WTC11 (cell line): ENCODE data around the gene POLA1. TPM values are rescaled to one million over a fixed set of nuclear protein-coding genes. Genes with fewer than 3 reads are reported as not detected.

ENCODE experiments used
- ATAC-seq: fragments of 200-7000 bp; cut with Tn5 transposase; 2 replicates; pipeline ENCODE4 v1.10.0; 2021; ENCODE audit warnings: mild to moderate bottlenecking, moderate library complexity
- CTCF ChIA-PET: fragments of 300-600 bp; sonication (Branson Sonifier 250); formaldehyde crosslinking; loops from one replicate; lab custom pipeline; 2021; ENCODE audit warnings: antibody characterized with exemption; lab: Charles Lee
- POLR2A ChIA-PET: fragments of 350-600 bp; sonication (Branson Sonifier 250); formaldehyde crosslinking; loops from one replicate; lab custom pipeline; 2021; ENCODE audit warnings: antibody characterized with exemption; lab: Charles Lee
- DNase-seq: peaks from one replicate; pipeline ENCODE4 v3.0.0; 2021; ENCODE audit warnings: low spot score
- H3K27ac Mint-ChIP-seq: 2 replicates; pipeline ENCODE4 v1.8.0; 2021; ENCODE audit warnings: mixed read lengths
- H3K27me3 Mint-ChIP-seq: 2 replicates; pipeline ENCODE4 v1.8.0; 2021; ENCODE audit warnings: low read depth, mild to moderate bottlenecking, moderate library complexity, mixed read lengths
- H3K36me3 Mint-ChIP-seq: 2 replicates; pipeline ENCODE4 v1.8.0; 2021; ENCODE audit warnings: mixed read lengths
- H3K4me1 Mint-ChIP-seq: 2 replicates; pipeline ENCODE4 v1.8.0; 2022; ENCODE audit warnings: mixed read lengths
- H3K4me3 Mint-ChIP-seq: 2 replicates; pipeline ENCODE4 v1.8.0; 2021; ENCODE audit warnings: mild to moderate bottlenecking, moderate library complexity, mixed read lengths
- H3K9me3 Mint-ChIP-seq: 2 replicates; pipeline ENCODE4 v1.8.0; 2021; ENCODE audit warnings: mixed read lengths
- EMX1 ChIP-seq: fragments of 250-450 bp; sonication (Bioruptor Pico); IDR thresholded peaks from 2 replicates; pipeline ENCODE4 v1.8.0; 2021; ENCODE audit warnings: mild to moderate bottlenecking
- JAZF1 ChIP-seq: fragments of 250-450 bp; sonication (Bioruptor Pico); IDR thresholded peaks from 2 replicates; pipeline ENCODE4 v1.9.0; 2021; ENCODE audit warnings: moderate library complexity, mild to moderate bottlenecking, inconsistent platforms
- MAX ChIP-seq: sonication (generic); formaldehyde crosslinking; IDR thresholded peaks from 2 replicates; pipeline ENCODE4 v1.8.0; 2022; ENCODE audit warnings: mild to moderate bottlenecking, missing genetic modification reagents
- NR2C2 ChIP-seq: sonication (generic); formaldehyde crosslinking; IDR thresholded peaks from 2 replicates; pipeline ENCODE4 v1.8.0; 2022; ENCODE audit warnings: mild to moderate bottlenecking, missing genetic modification reagents
- PRDM15 ChIP-seq: sonication (generic); formaldehyde crosslinking; IDR thresholded peaks from 2 replicates; pipeline ENCODE4 v1.8.0; 2022; ENCODE audit warnings: missing genetic modification reagents
- PRRX2 ChIP-seq: fragments of 250-450 bp; sonication (Bioruptor Pico); IDR thresholded peaks from 2 replicates; pipeline ENCODE4 v1.8.0; 2021; ENCODE audit warnings: mild to moderate bottlenecking
- SMAD3 ChIP-seq: sonication (generic); formaldehyde crosslinking; IDR thresholded peaks from 2 replicates; pipeline ENCODE4 v1.8.0; 2022; ENCODE audit warnings: missing genetic modification reagents, mild to moderate bottlenecking, borderline replicate concordance
- SOX15 ChIP-seq: fragments of 250-450 bp; sonication (Bioruptor Pico); IDR thresholded peaks from 2 replicates; pipeline ENCODE4 v1.9.0; 2021; ENCODE audit warnings: mild to moderate bottlenecking
- TCF7 ChIP-seq: sonication (generic); formaldehyde crosslinking; IDR thresholded peaks from 2 replicates; pipeline ENCODE4 v1.8.0; 2022; ENCODE audit warnings: mild to moderate bottlenecking, low read depth, missing genetic modification reagents, moderate library complexity
- TP53 ChIP-seq: sonication (generic); formaldehyde crosslinking; IDR thresholded peaks from 2 replicates; pipeline ENCODE4 v1.8.1; 2023; ENCODE audit warnings: mild to moderate bottlenecking, missing genetic modification reagents
- ZBTB21 ChIP-seq: sonication (generic); formaldehyde crosslinking; IDR thresholded peaks from 2 replicates; pipeline ENCODE4 v1.8.1; 2023; ENCODE audit warnings: mild to moderate bottlenecking, missing genetic modification reagents, borderline replicate concordance
- ZNF396 ChIP-seq: fragments of 250-450 bp; sonication (Bioruptor Pico); IDR thresholded peaks from 2 replicates; pipeline ENCODE4 v1.8.0; 2021; ENCODE audit warnings: mild to moderate bottlenecking, moderate library complexity, borderline replicate concordance
- ZNF532 ChIP-seq: fragments of 250-450 bp; sonication (Bioruptor Pico); IDR thresholded peaks from 2 replicates; pipeline ENCODE4 v1.9.0; 2021; ENCODE audit warnings: mild to moderate bottlenecking, borderline replicate concordance
- total RNA-seq: library from RNA; stranded (reverse); gene quantifications from 3 replicates; pipeline ENCODE4 v1.2.3, GENCODE V29; 2021

Gene POLA1
- total RNA-seq, 1 experiment from 2014 or later = 29.9 TPM

GRCh38 chrX:24859211-24859841 is 165.6 kb downstream of the POLA1 start:
- ATAC-seq = peak; percentile 82
- Mint-ChIP-seq H3K36me3 (peaks cover 3% of the 10 kb centered on the region; the same call in 1 of the 2 replicates), H3K4me3 (no peak overlapping the region)

More at GRCh38 chrX:24859211-24859841, 165.6 kb downstream of the POLA1 start:
- CTCF ChIA-PET = interaction anchor here (0.8 kb wide), 2 partner anchors 12 to 21 kb away, joined by 3 read pairs; no protein-coding TSS in a partner anchor
- H3K4me1 Mint-ChIP-seq = no peaks in the 10 kb centered on the region; the same call in 1 of the 2 replicates
- no peaks in the 10 kb centered on the region for H3K27me3 Mint-ChIP-seq
- no peak for DNase-seq
- no peak overlapping the region for H3K27ac Mint-ChIP-seq
- POLR2A ChIA-PET = no interaction called here
- no peaks in the 10 kb centered on the region for H3K9me3 Mint-ChIP-seq
- TF ChIP-seq SMAD3 (CRISPR knock-in tag) = no peak
- TF ChIP-seq ZNF396 (CRISPR knock-in tag) = no peak
- no peak for TF ChIP-seq PRDM15 (CRISPR knock-in tag)
- no peak for TF ChIP-seq ZBTB21
- no peak for TF ChIP-seq PRRX2
- TF ChIP-seq ZNF532 (CRISPR knock-in tag) = no peak
- no peak for TF ChIP-seq MAX (CRISPR knock-in tag)
- TF ChIP-seq NR2C2 (CRISPR knock-in tag) = no peak
- TF ChIP-seq EMX1 (CRISPR knock-in tag) = no peak
- no peak for TF ChIP-seq JAZF1 (CRISPR knock-in tag)
- no peak for TF ChIP-seq SOX15 (CRISPR knock-in tag)
- TF ChIP-seq TCF7 = no peak
- no peak for TF ChIP-seq TP53
